ENCODE measurements around the gene KRTAP21-2.

DNA sequence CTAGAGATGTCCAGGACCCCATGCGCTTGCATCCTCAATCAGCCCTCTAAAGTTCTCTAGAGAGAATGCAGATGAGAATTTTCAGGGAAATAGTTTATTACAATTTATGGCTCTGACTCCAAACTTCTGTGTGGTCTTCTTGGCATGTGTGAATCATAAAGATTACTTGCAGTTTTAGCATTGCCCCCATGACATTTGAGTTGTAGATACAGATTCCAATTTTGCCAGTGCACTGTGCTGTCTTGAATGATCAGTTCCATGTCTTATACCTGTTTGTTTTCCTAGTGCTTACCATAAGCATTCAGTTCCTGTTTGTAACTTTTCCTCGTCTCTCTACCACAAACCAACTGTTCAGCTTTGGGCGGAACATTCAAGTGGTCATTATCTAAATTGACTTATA is 33.3 kb downstream of the KRTAP21-2 start:
- TF ChIP-seq REST (IDR thresholded peaks at IDR 0.05) (no peak), KDM1A (IDR thresholded peaks at IDR 0.05; ENCODE audit: low read depth) (no peak), MAFK (IDR thresholded peaks at IDR 0.05; ENCODE audit: partially characterized antibody) (no peak), USF2 (IDR thresholded peaks at IDR 0.05) (no peak), EP300 (IDR thresholded peaks at IDR 0.05) (no peak)
- TF ChIP-seq, protein P1, sequence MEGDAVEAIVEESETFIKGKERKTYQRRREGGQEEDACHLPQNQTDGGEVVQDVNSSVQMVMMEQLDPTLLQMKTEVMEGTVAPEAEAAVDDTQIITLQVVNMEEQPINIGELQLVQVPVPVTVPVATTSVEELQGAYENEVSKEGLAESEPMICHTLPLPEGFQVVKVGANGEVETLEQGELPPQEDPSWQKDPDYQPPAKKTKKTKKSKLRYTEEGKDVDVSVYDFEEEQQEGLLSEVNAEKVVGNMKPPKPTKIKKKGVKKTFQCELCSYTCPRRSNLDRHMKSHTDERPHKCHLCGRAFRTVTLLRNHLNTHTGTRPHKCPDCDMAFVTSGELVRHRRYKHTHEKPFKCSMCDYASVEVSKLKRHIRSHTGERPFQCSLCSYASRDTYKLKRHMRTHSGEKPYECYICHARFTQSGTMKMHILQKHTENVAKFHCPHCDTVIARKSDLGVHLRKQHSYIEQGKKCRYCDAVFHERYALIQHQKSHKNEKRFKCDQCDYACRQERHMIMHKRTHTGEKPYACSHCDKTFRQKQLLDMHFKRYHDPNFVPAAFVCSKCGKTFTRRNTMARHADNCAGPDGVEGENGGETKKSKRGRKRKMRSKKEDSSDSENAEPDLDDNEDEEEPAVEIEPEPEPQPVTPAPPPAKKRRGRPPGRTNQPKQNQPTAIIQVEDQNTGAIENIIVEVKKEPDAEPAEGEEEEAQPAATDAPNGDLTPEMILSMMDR (IDR thresholded peaks at IDR 0.05) = no peak

All from A549 (cell line).